ENCODE data around the gene CCDC30.

- TF ChIP-seq CTCF (IDR thresholded peaks at IDR 0.05) (no peak), POLR2A (IDR thresholded peaks at IDR 0.05) (no peak)
These were observed 61.2 kb downstream of the CCDC30 start for GRCh38 chr1:42524330-42524729.
